Measurements from ENCODE around the gene GATC. TPM values are rescaled to one million over a fixed set of nuclear protein-coding genes. Genes with fewer than 3 reads are reported as not detected.

Gene GATC
- total RNA-seq, 6 experiments from 2014 or later = 16.3 to 30.9 (median 24.0) TPM

GRCh38 chr12:120508537-120508936, 62.3 kb downstream of the GATC start:
- Mint-ChIP-seq H3K27ac (no peak overlapping the region), H3K36me3 (ENCODE audit: low read depth) (peaks cover 17% of the 10 kb centered on the region), H3K27me3 (ENCODE audit: insufficient read depth) (no peaks in the 10 kb centered on the region), H3K9me3 (no peaks in the 10 kb centered on the region), H3K4me3 (no peak overlapping the region), H3K4me1 (ENCODE audit: low read depth) (no peaks in the 10 kb centered on the region)
- no peak for DNase-seq
- no peak for TF ChIP-seq CTCF (IDR thresholded peaks at IDR 0.05)

Other genes starting within 250 kb of the GATC start
- 1,000 to 10,000 TPM; 2,131 to 2,494 (median 2,241) TPM for gene RPLP0, start 245.3 kb upstream of the GATC start, total RNA-seq (2021; fragmentation: NEBNext Ultra II Directional; extraction: Animal tissue kit (Norgen Biotek cat#: 25700))
- 100 to 1,000 TPM; 219 to 290 (median 253) TPM for gene PXN, start 180.7 kb upstream of the GATC start, total RNA-seq (2021; fragmentation: NEBNext Ultra II Directional; extraction: Animal tissue kit (Norgen Biotek cat#: 25700))
- 1,000 to 10,000 TPM in 5 of 6 experiments, 100 to 1,000 TPM in 1; 743 to 2,047 (median 1,452) TPM for gene RNU4-2, start 154.5 kb upstream of the GATC start, total RNA-seq (2021; fragmentation: NEBNext Ultra II Directional; extraction: Animal tissue kit (Norgen Biotek cat#: 25700))
- 1,000 to 10,000 TPM in 4 of 6 experiments, 100 to 1,000 TPM in 2; 766 to 1,512 (median 1,200) TPM for gene RNU4-1, start 153.2 kb upstream of the GATC start, total RNA-seq (2021; fragmentation: NEBNext Ultra II Directional; extraction: Animal tissue kit (Norgen Biotek cat#: 25700))
- 1 to 10 TPM in 3 of 6 experiments, under 1 TPM in 3; 0.84 to 2.1 (median 1.1) TPM for gene SIRT4, start 144.1 kb upstream of the GATC start, total RNA-seq (2021; fragmentation: NEBNext Ultra II Directional; extraction: Animal tissue kit (Norgen Biotek cat#: 25700))
- not detected for gene PLA2G1B, start 118.7 kb upstream of the GATC start, total RNA-seq (2021; fragmentation: NEBNext Ultra II Directional; extraction: Animal tissue kit (Norgen Biotek cat#: 25700))
- gene MSI1, start 77.3 kb upstream of the GATC start, total RNA-seq (2021; fragmentation: NEBNext Ultra II Directional; extraction: Animal tissue kit (Norgen Biotek cat#: 25700)) = not detected
- gene COX6A1, start 8.3 kb upstream of the GATC start, total RNA-seq (2021; fragmentation: NEBNext Ultra II Directional; extraction: Animal tissue kit (Norgen Biotek cat#: 25700)) = 100 to 1,000 TPM; 356 to 391 (median 373) TPM
- gene TRIAP1, start 60 bp upstream of the GATC start, total RNA-seq (2021; fragmentation: NEBNext Ultra II Directional; extraction: Animal tissue kit (Norgen Biotek cat#: 25700)) = 10 to 100 TPM; 37.9 to 49.0 (median 41.6) TPM
- gene SRSF9, start 23.3 kb downstream of the GATC start, total RNA-seq (2021; fragmentation: NEBNext Ultra II Directional; extraction: Animal tissue kit (Norgen Biotek cat#: 25700)) = 100 to 1,000 TPM; 232 to 247 (median 238) TPM
- 100 to 1,000 TPM; 530 to 650 (median 609) TPM for gene DYNLL1, start 49.7 kb downstream of the GATC start, total RNA-seq (2021; fragmentation: NEBNext Ultra II Directional; extraction: Animal tissue kit (Norgen Biotek cat#: 25700))
- 10 to 100 TPM; 26.0 to 30.7 (median 27.4) TPM for gene COQ5, start 82.7 kb downstream of the GATC start, total RNA-seq (2021; fragmentation: NEBNext Ultra II Directional; extraction: Animal tissue kit (Norgen Biotek cat#: 25700))
- 100 to 1,000 TPM; 145 to 203 (median 158) TPM for gene RNF10, start 87.9 kb downstream of the GATC start, total RNA-seq (2021; fragmentation: NEBNext Ultra II Directional; extraction: Animal tissue kit (Norgen Biotek cat#: 25700))
- gene POP5, start 135.0 kb downstream of the GATC start, total RNA-seq (2021; fragmentation: NEBNext Ultra II Directional; extraction: Animal tissue kit (Norgen Biotek cat#: 25700)) = 10 to 100 TPM; 56.5 to 63.4 (median 60.6) TPM
- gene CABP1, start 194.2 kb downstream of the GATC start, total RNA-seq (2021; fragmentation: NEBNext Ultra II Directional; extraction: Animal tissue kit (Norgen Biotek cat#: 25700)) = 1 to 10 TPM in 4 of 6 experiments, under 1 TPM in 2; 0.09 to 2.2 (median 1.4) TPM
- gene MLEC, start 240.7 kb downstream of the GATC start, total RNA-seq (2021; fragmentation: NEBNext Ultra II Directional; extraction: Animal tissue kit (Norgen Biotek cat#: 25700)) = 100 to 1,000 TPM; 195 to 241 (median 209) TPM